ENCODE data around the gene THOP1. TPM values are rescaled to one million over a fixed set of nuclear protein-coding genes. Genes with fewer than 3 reads are reported as not detected.
A peak's percentile ranks its signal among the peaks of the same experiment; 100 is the strongest.
"Not testable (repeated sequence)": the region's sequence is repeated elsewhere in the genome, so short reads cannot be mapped to it uniquely, and the experiment has no call there.

The THOP1 gene
- total RNA-seq, 1 donor from 2014 or later, result 29.3 TPM

DNA sequence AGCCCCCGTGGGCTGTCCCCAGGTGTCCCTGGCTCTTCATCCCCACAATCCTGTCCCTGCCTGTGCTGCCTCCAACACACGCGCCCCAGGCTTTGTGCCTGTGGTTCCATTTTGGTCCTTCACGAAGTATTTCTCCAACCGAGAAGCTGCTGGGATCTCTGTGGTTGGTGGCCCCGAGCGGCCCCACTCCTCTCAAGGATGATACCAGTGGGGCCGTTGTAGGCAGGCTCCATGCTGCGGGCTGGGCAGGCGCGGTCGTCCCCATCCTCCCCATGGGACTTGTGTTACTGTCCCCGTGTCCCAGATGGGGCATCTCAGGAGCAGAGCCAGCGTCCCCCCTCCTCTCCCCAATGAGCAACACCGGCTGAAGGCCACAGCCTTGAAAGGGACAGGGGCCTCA is 30.6 kb downstream of the THOP1 start:
- H3K27ac ChIP-seq, result no peak overlapping the region
- H3K4me3 ChIP-seq, result no peak overlapping the region
- H3K9me3 ChIP-seq, result no peaks in the 10 kb centered on the region
- no peaks in the 10 kb centered on the region for H3K27me3 ChIP-seq
- intact Hi-C loops (cut with DNase I), result no loop called here
- no peak for ATAC-seq
- TF ChIP-seq, protein P1, sequence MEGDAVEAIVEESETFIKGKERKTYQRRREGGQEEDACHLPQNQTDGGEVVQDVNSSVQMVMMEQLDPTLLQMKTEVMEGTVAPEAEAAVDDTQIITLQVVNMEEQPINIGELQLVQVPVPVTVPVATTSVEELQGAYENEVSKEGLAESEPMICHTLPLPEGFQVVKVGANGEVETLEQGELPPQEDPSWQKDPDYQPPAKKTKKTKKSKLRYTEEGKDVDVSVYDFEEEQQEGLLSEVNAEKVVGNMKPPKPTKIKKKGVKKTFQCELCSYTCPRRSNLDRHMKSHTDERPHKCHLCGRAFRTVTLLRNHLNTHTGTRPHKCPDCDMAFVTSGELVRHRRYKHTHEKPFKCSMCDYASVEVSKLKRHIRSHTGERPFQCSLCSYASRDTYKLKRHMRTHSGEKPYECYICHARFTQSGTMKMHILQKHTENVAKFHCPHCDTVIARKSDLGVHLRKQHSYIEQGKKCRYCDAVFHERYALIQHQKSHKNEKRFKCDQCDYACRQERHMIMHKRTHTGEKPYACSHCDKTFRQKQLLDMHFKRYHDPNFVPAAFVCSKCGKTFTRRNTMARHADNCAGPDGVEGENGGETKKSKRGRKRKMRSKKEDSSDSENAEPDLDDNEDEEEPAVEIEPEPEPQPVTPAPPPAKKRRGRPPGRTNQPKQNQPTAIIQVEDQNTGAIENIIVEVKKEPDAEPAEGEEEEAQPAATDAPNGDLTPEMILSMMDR (IDR thresholded peaks at IDR 0.05), result no peak
- peaks cover 7% of the 10 kb centered on the region for H3K4me1 ChIP-seq
- no peak for DNase-seq
- H3K36me3 ChIP-seq, result no peaks in the 10 kb centered on the region

DNA sequence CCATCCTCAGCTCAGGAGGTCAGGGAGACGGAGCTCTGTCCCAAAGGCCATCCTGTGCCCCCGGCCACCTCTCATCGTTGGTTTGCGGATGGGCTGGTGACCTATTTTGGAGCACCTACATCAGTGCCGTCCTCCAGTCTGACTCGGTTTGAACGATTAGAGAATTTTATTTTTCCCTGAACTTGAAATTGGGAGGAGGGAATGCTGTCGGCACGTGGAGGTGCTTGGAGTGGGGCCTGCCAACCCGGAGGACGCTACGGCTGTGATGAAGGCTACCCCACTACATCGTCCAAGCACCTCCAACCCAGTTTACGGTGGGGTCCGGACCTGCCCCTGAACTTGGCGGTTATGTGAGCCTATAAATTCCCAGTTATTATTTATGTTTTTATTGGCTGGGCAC is 31.3 kb downstream of the THOP1 start:
- Histone ChIP-seq H3K27me3 (no peaks in the 10 kb centered on the region), H3K4me3 (no peak overlapping the region), H3K36me3 (no peaks in the 10 kb centered on the region), H3K9me3 (no peaks in the 10 kb centered on the region), H3K4me1 (peaks cover 7% of the 10 kb centered on the region), H3K27ac (no peak overlapping the region)
- intact Hi-C loops (cut with DNase I), result no loop called here
- no peak for ATAC-seq
- TF ChIP-seq, protein P1 (IDR thresholded peaks at IDR 0.05), result no peak
- DNase-seq, result no peak

DNA sequence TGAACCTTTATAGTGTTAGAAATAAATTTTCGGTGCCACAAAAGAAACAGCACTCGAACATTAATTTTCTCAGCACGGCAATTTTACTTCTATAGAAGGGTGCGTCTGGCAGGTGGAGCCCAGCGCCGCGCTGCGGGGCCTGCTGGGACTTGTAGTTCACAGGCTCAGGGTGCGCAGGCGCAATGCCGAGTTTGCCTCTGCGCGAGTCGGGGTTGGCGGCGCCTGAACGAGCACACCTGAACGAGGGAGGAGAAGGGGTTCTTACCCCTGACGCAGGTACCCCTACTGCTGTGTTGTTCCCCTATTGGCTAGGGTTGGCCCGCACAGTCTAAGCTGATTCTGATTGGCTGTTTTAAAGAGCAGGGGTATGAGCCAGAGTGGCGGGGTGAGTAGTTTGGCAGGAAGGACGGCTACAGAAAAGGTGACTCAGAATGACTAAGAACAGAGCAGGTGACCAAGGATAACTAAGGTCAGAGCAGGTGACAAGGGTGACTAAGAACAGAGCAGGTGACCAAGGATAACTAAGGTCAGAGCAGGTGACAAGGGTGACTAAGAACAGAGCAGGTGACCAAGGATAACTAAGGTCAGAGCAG is 32.0 kb downstream of the THOP1 start:
- H3K27me3 ChIP-seq; H3K4me3 ChIP-seq; ATAC-seq; H3K4me1 ChIP-seq; intact Hi-C loops (cut with DNase I); DNase-seq; H3K27ac ChIP-seq; H3K9me3 ChIP-seq; H3K36me3 ChIP-seq: not testable (repeated sequence)

DNA sequence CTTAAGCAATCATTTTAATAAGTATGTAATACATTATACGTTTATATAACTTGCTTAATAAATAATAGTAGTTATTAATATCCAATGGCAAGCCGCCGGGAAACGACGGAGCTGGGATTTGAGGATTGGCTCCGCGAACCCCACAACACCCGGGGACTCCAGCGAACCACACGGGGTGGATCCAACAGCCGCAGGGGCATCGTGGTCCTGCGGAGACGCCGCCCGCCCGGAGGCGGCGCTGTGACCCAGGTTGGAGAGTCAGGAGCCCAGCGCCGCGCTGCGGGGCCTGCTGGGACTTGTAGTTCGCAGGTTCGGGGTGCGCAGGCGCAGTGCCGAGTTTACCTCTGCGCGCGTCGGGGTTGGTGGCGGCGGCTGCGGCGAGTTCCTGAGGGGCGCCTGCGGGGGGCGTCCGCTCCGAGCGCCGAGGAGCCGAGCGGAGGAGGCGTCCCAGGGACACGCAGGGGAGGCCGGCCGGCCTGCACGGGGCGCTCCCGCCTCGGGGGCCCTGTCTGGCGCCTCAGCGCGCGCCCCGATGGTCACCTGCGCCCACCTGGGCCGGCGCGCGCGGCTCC is 34.3 kb downstream of the THOP1 start, which contains the start of gene ZNF554:
Gene ZNF554, plus strand, starts transcription at position 329 of the 572 bp plus-strand sequence. Its CDS starts 204 bp downstream, at position 533.
- Histone ChIP-seq H3K9me3 (no peaks in the 10 kb centered on the region), H3K36me3 (no peaks in the 10 kb centered on the region), H3K27me3 (no peaks in the 10 kb centered on the region), H3K4me1 (peaks cover 7% of the 10 kb centered on the region), H3K4me3 (peak within 1 kb of the TSS; percentile 79), H3K27ac (peak within 1 kb of the TSS; percentile 47)
- TF ChIP-seq, protein P1 (IDR thresholded peaks at IDR 0.05), result peak; percentile 97
- intact Hi-C loops (cut with DNase I), result no loop called here
- ATAC-seq (peak; percentile 99), DNase-seq (peak; percentile 99)

DNA sequence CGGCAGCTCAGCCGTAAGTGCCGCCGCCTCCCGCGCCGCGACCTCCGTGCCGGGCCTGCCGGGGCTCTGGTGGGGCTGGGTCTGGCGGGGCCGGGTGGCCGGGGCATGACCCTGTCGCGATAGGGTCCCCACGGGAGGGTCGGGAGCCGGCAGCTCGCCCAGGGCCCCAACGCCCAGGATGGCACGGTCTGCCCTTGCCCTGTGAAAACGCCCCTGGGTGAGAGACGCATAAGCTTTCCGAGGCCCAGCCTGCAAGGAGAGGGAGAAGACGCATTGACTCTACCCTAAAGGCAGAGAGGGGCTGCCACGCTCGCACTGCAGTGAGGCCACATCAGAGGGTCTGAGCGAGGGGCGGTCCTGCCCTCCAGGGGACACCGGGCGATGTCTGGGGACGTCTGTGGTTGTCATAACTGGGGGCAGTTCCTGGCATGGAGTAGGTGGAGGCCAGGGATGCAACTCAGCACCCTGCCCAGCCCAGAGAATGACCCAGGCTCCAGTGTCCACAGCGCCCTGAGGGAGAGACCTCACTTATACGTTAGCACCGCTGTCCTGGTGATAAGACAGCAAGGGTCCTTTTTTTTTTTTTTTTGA is 34.9 kb downstream of the THOP1 start:
- H3K27ac ChIP-seq, result peak overlapping the region; percentile 47
- no peaks in the 10 kb centered on the region for H3K36me3 ChIP-seq
- intact Hi-C loops (cut with DNase I), result no loop called here
- no peaks in the 10 kb centered on the region for H3K27me3 ChIP-seq
- no peaks in the 10 kb centered on the region for H3K9me3 ChIP-seq
- ATAC-seq (peak; percentile 4), DNase-seq (no peak)
- TF ChIP-seq, protein P1 (IDR thresholded peaks at IDR 0.05), result no peak
- peak overlapping the region; percentile 79 for H3K4me3 ChIP-seq
- peaks cover 7% of the 10 kb centered on the region for H3K4me1 ChIP-seq

DNA sequence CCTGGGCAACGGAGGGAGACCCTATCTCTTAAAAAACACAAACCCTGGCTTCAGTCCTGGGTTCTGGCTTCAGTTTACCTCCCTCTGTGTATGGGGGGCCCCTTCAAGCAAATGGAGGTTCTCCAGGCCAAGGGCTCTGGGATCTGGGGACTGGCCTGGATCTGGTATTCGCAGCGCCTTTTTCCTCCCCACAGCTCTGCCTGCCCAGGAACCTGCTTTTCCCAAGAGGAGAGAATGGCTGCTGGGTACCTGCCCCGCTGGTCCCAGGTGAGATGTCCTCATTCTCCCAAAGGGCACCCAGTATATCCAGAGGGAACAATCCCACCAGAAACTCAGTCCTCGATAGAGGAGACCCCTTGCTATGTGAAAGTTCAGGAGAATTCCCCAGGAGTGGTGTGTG is 37.5 kb downstream of the THOP1 start:
- intact Hi-C loops (cut with DNase I), result no loop called here
- Histone ChIP-seq H3K27me3 (no peaks in the 10 kb centered on the region), H3K36me3 (no peaks in the 10 kb centered on the region), H3K27ac (no peak overlapping the region), H3K4me1 (peaks cover 7% of the 10 kb centered on the region), H3K9me3 (no peaks in the 10 kb centered on the region), H3K4me3 (no peak overlapping the region)
- ATAC-seq (no peak), DNase-seq (no peak)
- TF ChIP-seq, protein P1 (IDR thresholded peaks at IDR 0.05), result no peak

All from upper lobe of right lung (tissue), 1 donor.